Activated naive CD8-positive, alpha-beta T cell treated with anti-CD3 and anti-CD28 coated beads, Interleukin-2, amount 10 ng/mL, durations not matched to agents 7 days and 5 days (primary cell): ENCODE data around the gene SLC2A13. TPM values are rescaled to one million over a fixed set of nuclear protein-coding genes. Genes with fewer than 3 reads are reported as not detected.
"Not testable (repeated sequence)": the region's sequence is repeated elsewhere in the genome, so short reads cannot be mapped to it uniquely, and the experiment has no call there.

Experiments used
- ATAC-seq: fragments of 150-1000 bp; cut with Tn5 transposase; one replicate; pipeline ENCODE4 v1.10.0; 2021; ENCODE audit warnings: low read depth, moderate library complexity
- POLR2A ChIA-PET: fragments of 350-600 bp; sonication (Branson Sonifier 250); formaldehyde crosslinking; loops from one replicate; lab custom pipeline; 2021; ENCODE audit warnings: antibody characterized with exemption; lab: Charles Lee
- DNase-seq: peaks from one replicate; pipeline ENCODE4 v3.0.0; 2021
- H3K27ac Mint-ChIP-seq: one replicate; pipeline ENCODE4 v1.8.0; 2022; ENCODE audit warnings: mild to moderate bottlenecking, mixed read lengths
- H3K27me3 Mint-ChIP-seq: one replicate; pipeline ENCODE4 v1.8.0; 2022; ENCODE audit warnings: mild to moderate bottlenecking, moderate library complexity, mixed read lengths
- H3K36me3 Mint-ChIP-seq: one replicate; pipeline ENCODE4 v1.8.0; 2021; ENCODE audit warnings: mild to moderate bottlenecking, mixed read lengths
- H3K4me1 Mint-ChIP-seq: one replicate; pipeline ENCODE4 v1.8.0; 2021; ENCODE audit warnings: mixed read lengths
- H3K4me3 Mint-ChIP-seq: one replicate; pipeline ENCODE4 v1.8.0; 2022; ENCODE audit warnings: mild to moderate bottlenecking, moderate library complexity, mixed read lengths
- H3K9me3 Mint-ChIP-seq: one replicate; pipeline ENCODE4 v1.8.0; 2021; ENCODE audit warnings: mixed read lengths
- total RNA-seq, 2 experiments: library from RNA; stranded (reverse); gene quantifications; one replicate each; pipeline ENCODE4 v1.2.3, GENCODE V29; 2021

SLC2A13 gene
- total RNA-seq, 2 experiments from 2014 or later: 8.1 to 8.5 TPM

GRCh38 chr12:39804479-39804878, 301.4 kb downstream of the SLC2A13 start:
- H3K36me3 Mint-ChIP-seq: no peaks in the 10 kb centered on the region

GRCh38 chr12:39803151-39803550, 302.7 kb downstream of the SLC2A13 start:
- H3K9me3 Mint-ChIP-seq: no peaks in the 10 kb centered on the region
- no peaks in the 10 kb centered on the region for H3K27me3 Mint-ChIP-seq
- H3K36me3 Mint-ChIP-seq: no peaks in the 10 kb centered on the region
- ATAC-seq: no peak
- DNase-seq: no peak
- no peak overlapping the region for H3K27ac Mint-ChIP-seq
- H3K4me3 Mint-ChIP-seq: no peak overlapping the region
- POLR2A ChIA-PET: no interaction called here
- H3K4me1 Mint-ChIP-seq: no peaks in the 10 kb centered on the region

More at GRCh38 chr12:39804479-39804878, 301.4 kb downstream of the SLC2A13 start:
- no peak for DNase-seq
- POLR2A ChIA-PET: no interaction called here
- no peaks in the 10 kb centered on the region for H3K4me1 Mint-ChIP-seq
- no peaks in the 10 kb centered on the region for H3K27me3 Mint-ChIP-seq
- no peak overlapping the region for H3K27ac Mint-ChIP-seq
- H3K4me3 Mint-ChIP-seq: no peak overlapping the region
- H3K9me3 Mint-ChIP-seq: no peaks in the 10 kb centered on the region
- no peak for ATAC-seq

- no peak for ATAC-seq
- H3K9me3 Mint-ChIP-seq: no peaks in the 10 kb centered on the region
Measured at GRCh38 chr12:39798977-39799376, 306.9 kb downstream of the SLC2A13 start.

GRCh38 chr12:39798429-39798828, 307.5 kb downstream of the SLC2A13 start:
- Mint-ChIP-seq H3K36me3 (no peaks in the 10 kb centered on the region), H3K9me3 (no peaks in the 10 kb centered on the region), H3K27ac (no peak overlapping the region), H3K4me1 (no peaks in the 10 kb centered on the region), H3K4me3 (no peak overlapping the region), H3K27me3 (no peaks in the 10 kb centered on the region)
- DNase-seq (no peak), ATAC-seq (no peak)
- POLR2A ChIA-PET: no interaction called here

More at GRCh38 chr12:39798977-39799376, 306.9 kb downstream of the SLC2A13 start:
- no peaks in the 10 kb centered on the region for H3K27me3 Mint-ChIP-seq
- POLR2A ChIA-PET: no interaction called here
- no peak overlapping the region for H3K27ac Mint-ChIP-seq
- no peak for DNase-seq
- H3K4me1 Mint-ChIP-seq: no peaks in the 10 kb centered on the region
- no peak overlapping the region for H3K4me3 Mint-ChIP-seq
- no peaks in the 10 kb centered on the region for H3K36me3 Mint-ChIP-seq

- no peaks in the 10 kb centered on the region for H3K36me3 Mint-ChIP-seq
- DNase-seq: no peak
- no peak for ATAC-seq
- no peaks in the 10 kb centered on the region for H3K27me3 Mint-ChIP-seq
- H3K27ac Mint-ChIP-seq: no peak overlapping the region
- no peaks in the 10 kb centered on the region for H3K4me1 Mint-ChIP-seq
- POLR2A ChIA-PET: no interaction called here
- H3K4me3 Mint-ChIP-seq: no peak overlapping the region
- no peaks in the 10 kb centered on the region for H3K9me3 Mint-ChIP-seq
Measured at GRCh38 chr12:39795481-39795880, 310.4 kb downstream of the SLC2A13 start.

- Mint-ChIP-seq H3K4me3 (no peak overlapping the region), H3K9me3 (no peaks in the 10 kb centered on the region), H3K27ac (no peak overlapping the region), H3K4me1 (no peaks in the 10 kb centered on the region), H3K36me3 (no peaks in the 10 kb centered on the region), H3K27me3 (no peaks in the 10 kb centered on the region)
- POLR2A ChIA-PET: no interaction called here
- ATAC-seq (no peak), DNase-seq (no peak)
Measured at GRCh38 chr12:39792938-39793337, 312.9 kb downstream of the SLC2A13 start.

GRCh38 chr12:39788239-39788638, 317.6 kb downstream of the SLC2A13 start:
- Mint-ChIP-seq H3K4me1 (no peaks in the 10 kb centered on the region), H3K27me3 (no peaks in the 10 kb centered on the region), H3K4me3 (no peak overlapping the region), H3K36me3 (no peaks in the 10 kb centered on the region), H3K27ac (no peak overlapping the region), H3K9me3 (peaks cover 1% of the 10 kb centered on the region)
- POLR2A ChIA-PET: no interaction called here
- ATAC-seq (no peak), DNase-seq (no peak)

GRCh38 chr12:39785814-39786213, 320.1 kb downstream of the SLC2A13 start:
- DNase-seq, H3K4me3 Mint-ChIP-seq, H3K27ac Mint-ChIP-seq, H3K27me3 Mint-ChIP-seq, H3K9me3 Mint-ChIP-seq, H3K4me1 Mint-ChIP-seq, POLR2A ChIA-PET, ATAC-seq, H3K36me3 Mint-ChIP-seq: not testable (repeated sequence)

- POLR2A ChIA-PET: no interaction called here
- ATAC-seq: no peak
- no peak for DNase-seq
- no peaks in the 10 kb centered on the region for H3K4me1 Mint-ChIP-seq
- no peak overlapping the region for H3K27ac Mint-ChIP-seq
- peaks cover 5% of the 10 kb centered on the region for H3K9me3 Mint-ChIP-seq
- no peaks in the 10 kb centered on the region for H3K27me3 Mint-ChIP-seq
- H3K36me3 Mint-ChIP-seq: no peaks in the 10 kb centered on the region
- H3K4me3 Mint-ChIP-seq: no peak overlapping the region
Measured at GRCh38 chr12:39782026-39782545, 323.8 kb downstream of the SLC2A13 start.

GRCh38 chr12:39780913-39781446, 324.9 kb downstream of the SLC2A13 start:
- Mint-ChIP-seq H3K36me3 (no peaks in the 10 kb centered on the region), H3K4me3 (no peak overlapping the region)

GRCh38 chr12:39780411-39780912, 325.4 kb downstream of the SLC2A13 start:
- Mint-ChIP-seq H3K27ac (no peak overlapping the region), H3K9me3 (peaks cover 4% of the 10 kb centered on the region), H3K27me3 (no peaks in the 10 kb centered on the region), H3K36me3 (no peaks in the 10 kb centered on the region), H3K4me1 (no peaks in the 10 kb centered on the region), H3K4me3 (no peak overlapping the region)
- POLR2A ChIA-PET: no interaction called here
- ATAC-seq (no peak), DNase-seq (no peak)

More at GRCh38 chr12:39780913-39781446, 324.9 kb downstream of the SLC2A13 start:
- no peak for ATAC-seq
- no peaks in the 10 kb centered on the region for H3K4me1 Mint-ChIP-seq
- H3K9me3 Mint-ChIP-seq: peaks cover 4% of the 10 kb centered on the region
- no peak for DNase-seq
- H3K27me3 Mint-ChIP-seq: no peaks in the 10 kb centered on the region
- no peak overlapping the region for H3K27ac Mint-ChIP-seq
- POLR2A ChIA-PET: no interaction called here

- ATAC-seq (no peak), DNase-seq (no peak)
- Mint-ChIP-seq H3K36me3 (no peaks in the 10 kb centered on the region), H3K9me3 (peaks cover 4% of the 10 kb centered on the region), H3K27me3 (no peaks in the 10 kb centered on the region), H3K4me1 (no peaks in the 10 kb centered on the region), H3K27ac (no peak overlapping the region), H3K4me3 (no peak overlapping the region)
- POLR2A ChIA-PET: no interaction called here
Measured at GRCh38 chr12:39779768-39780340, 326.0 kb downstream of the SLC2A13 start.

GRCh38 chr12:39777465-39777864, 328.4 kb downstream of the SLC2A13 start:
- no peak overlapping the region for H3K27ac Mint-ChIP-seq
- no peaks in the 10 kb centered on the region for H3K4me1 Mint-ChIP-seq
- H3K9me3 Mint-ChIP-seq: peaks cover 2% of the 10 kb centered on the region
- no peaks in the 10 kb centered on the region for H3K27me3 Mint-ChIP-seq
- H3K36me3 Mint-ChIP-seq: no peaks in the 10 kb centered on the region
- ATAC-seq (no peak), DNase-seq (no peak)
- POLR2A ChIA-PET: no interaction called here
- no peak overlapping the region for H3K4me3 Mint-ChIP-seq

- Mint-ChIP-seq H3K27me3 (no peaks in the 10 kb centered on the region), H3K36me3 (peaks cover 5% of the 10 kb centered on the region), H3K27ac (no peak overlapping the region), H3K4me1 (no peaks in the 10 kb centered on the region), H3K4me3 (no peak overlapping the region), H3K9me3 (no peaks in the 10 kb centered on the region)
- no peak for DNase-seq
- POLR2A ChIA-PET: no interaction called here
- no peak for ATAC-seq
Measured at GRCh38 chr12:39773266-39773665, 332.6 kb downstream of the SLC2A13 start.
